ENCODE results near the gene NFATC4. TPM values are rescaled to one million over a fixed set of nuclear protein-coding genes. Genes with fewer than 3 reads are reported as not detected.

NFATC4 gene
- total RNA-seq, 1 donor from 2014 or later, result 42.5 TPM

- ATAC-seq (no peak), DNase-seq (no peak)
- H3K36me3 ChIP-seq, result peaks cover 13% of the 10 kb centered on the region
- peaks cover 30% of the 10 kb centered on the region for H3K4me1 ChIP-seq
- no peak for TF ChIP-seq CTCF (IDR thresholded peaks at IDR 0.05)
- H3K27ac ChIP-seq, result no peak overlapping the region
- H3K27me3 ChIP-seq, result no peaks in the 10 kb centered on the region
- no peak overlapping the region for H3K4me3 ChIP-seq
- no peaks in the 10 kb centered on the region for H3K9me3 ChIP-seq
- intact Hi-C loops (cut with DNase I), result no loop called here
Measured at GRCh38 chr14:24404814-24405213, 36.8 kb downstream of the NFATC4 start.

GRCh38 chr14:24406416-24406815 lies 38.4 kb downstream of the NFATC4 start:
- intact Hi-C loops (cut with DNase I), result no loop called here
- no peak for DNase-seq
- no peak overlapping the region for H3K27ac ChIP-seq

GRCh38 chr14:24407608-24408325 lies 39.8 kb downstream of the NFATC4 start:
- Histone ChIP-seq H3K4me1 (peaks cover 7% of the 10 kb centered on the region), H3K27me3 (no peaks in the 10 kb centered on the region), H3K27ac (no peak overlapping the region), H3K36me3 (peaks cover 13% of the 10 kb centered on the region), H3K4me3 (no peak overlapping the region), H3K9me3 (no peaks in the 10 kb centered on the region)
- intact Hi-C loops (cut with DNase I), result no loop called here
- ATAC-seq, result no peak
- TF ChIP-seq CTCF (IDR thresholded peaks at IDR 0.05), result no peak
- DNase-seq, result no peak

More at GRCh38 chr14:24406416-24406815, 38.4 kb downstream of the NFATC4 start:
- no peak for TF ChIP-seq CTCF (IDR thresholded peaks at IDR 0.05)
- Histone ChIP-seq H3K9me3 (no peaks in the 10 kb centered on the region), H3K36me3 (peaks cover 13% of the 10 kb centered on the region), H3K4me3 (no peak overlapping the region), H3K4me1 (peaks cover 18% of the 10 kb centered on the region), H3K27me3 (no peaks in the 10 kb centered on the region)
- no peak for ATAC-seq

GRCh38 chr14:24408764-24409163 lies 40.8 kb downstream of the NFATC4 start:
- Histone ChIP-seq H3K9me3 (no peaks in the 10 kb centered on the region), H3K27me3 (no peaks in the 10 kb centered on the region), H3K4me3 (no peak overlapping the region), H3K27ac (no peak overlapping the region), H3K36me3 (peaks cover 13% of the 10 kb centered on the region), H3K4me1 (peaks cover 1% of the 10 kb centered on the region)
- ATAC-seq, result no peak
- intact Hi-C loops (cut with DNase I), result no loop called here
- no peak for TF ChIP-seq CTCF (IDR thresholded peaks at IDR 0.05)
- no peak for DNase-seq

GRCh38 chr14:24409192-24409591 lies 41.2 kb downstream of the NFATC4 start:
- no peak for DNase-seq

More at GRCh38 chr14:24409192-24409591, 41.2 kb downstream of the NFATC4 start:
- no peak overlapping the region for H3K27ac ChIP-seq
- no peaks in the 10 kb centered on the region for H3K27me3 ChIP-seq
- TF ChIP-seq CTCF (IDR thresholded peaks at IDR 0.05), result no peak
- no peaks in the 10 kb centered on the region for H3K9me3 ChIP-seq
- peaks cover 13% of the 10 kb centered on the region for H3K36me3 ChIP-seq
- ATAC-seq, result no peak
- intact Hi-C loops (cut with DNase I), result no loop called here
- H3K4me1 ChIP-seq, result no peaks in the 10 kb centered on the region
- no peak overlapping the region for H3K4me3 ChIP-seq
